Activated T-helper 1 cell treated with anti-CD3 and anti-CD28 coated beads, Interleukin-12 subunit alpha, Interleukin-12 subunit beta, Interleukin-2, Interleukin-4 antibody, amounts not matched to agents 30 ng/mL and 10 ng/mL and 1 ng/mL, durations not matched to agents 14 hours and 24 hours and 36 hours (primary cell): ENCODE results near the gene LRRC37A3. TPM values are rescaled to one million over a fixed set of nuclear protein-coding genes. Genes with fewer than 3 reads are reported as not detected.
"Not testable (repeated sequence)": the region's sequence is repeated elsewhere in the genome, so short reads cannot be mapped to it uniquely, and the experiment has no call there.

Experiments used
- DNase-seq: peaks from one replicate; pipeline ENCODE4 v3.0.0; 2021; ENCODE audit warnings: low spot score
- H3K27ac Mint-ChIP-seq: one replicate; pipeline ENCODE4 v1.8.0; 2021; ENCODE audit warnings: mild to moderate bottlenecking, mixed read lengths
- H3K27me3 Mint-ChIP-seq: one replicate; pipeline ENCODE4 v1.8.0; 2022; ENCODE audit warnings: mild to moderate bottlenecking, moderate library complexity, mixed read lengths; ENCODE audit not compliant: insufficient read depth
- H3K36me3 Mint-ChIP-seq: one replicate; pipeline ENCODE4 v1.8.0; 2021; ENCODE audit warnings: low read depth, mixed read lengths
- H3K4me1 Mint-ChIP-seq: one replicate; pipeline ENCODE4 v1.8.0; 2021; ENCODE audit warnings: low read depth, mixed read lengths
- H3K4me3 Mint-ChIP-seq: one replicate; pipeline ENCODE4 v1.8.0; 2021; ENCODE audit warnings: mild to moderate bottlenecking, moderate library complexity, mixed read lengths
- H3K9me3 Mint-ChIP-seq: one replicate; pipeline ENCODE4 v1.8.0; 2021; ENCODE audit warnings: mixed read lengths
- intact Hi-C: fragments of 100-400 bp; cut with micrococcal nuclease; formaldehyde crosslinking; loops from one replicate; pipeline ENCODE4 v1.15.1; 2024
- total RNA-seq: library from RNA; stranded (reverse); gene quantifications from 2 replicates; pipeline ENCODE4 v1.2.3, GENCODE V29; 2022

Gene LRRC37A3
- total RNA-seq, 1 donor from 2014 or later: 12.4 TPM

DNA sequence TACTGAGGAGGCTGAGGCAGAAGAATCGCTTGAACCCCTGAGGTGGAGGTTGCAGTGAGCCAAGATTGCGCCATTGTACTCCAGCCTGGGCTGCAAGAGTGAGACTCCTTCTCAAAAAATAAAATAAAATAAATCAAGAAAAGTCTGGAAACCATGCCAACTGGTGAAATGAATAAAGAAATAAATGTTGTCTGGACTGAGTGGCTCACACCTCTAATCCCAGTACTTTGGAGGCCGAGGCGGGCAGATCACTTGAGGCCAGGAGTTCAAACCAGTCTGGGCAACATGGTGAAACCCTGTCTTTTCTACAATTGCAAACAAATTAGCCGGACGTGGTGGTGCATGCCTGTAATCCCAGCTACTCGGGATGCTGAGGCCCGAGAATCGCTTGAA is 744 bp upstream of the LRRC37A3 start:
- Mint-ChIP-seq H3K9me3 (no peaks in the 10 kb centered on the region), H3K27ac (peak overlapping the region; percentile 87), H3K4me3 (peak overlapping the region; percentile 89), H3K4me1 (peaks cover 21% of the 10 kb centered on the region), H3K27me3 (peaks cover 2% of the 10 kb centered on the region), H3K36me3 (peaks cover 2% of the 10 kb centered on the region)
- intact Hi-C loops: no loop called here
- DNase-seq: no peak

DNA sequence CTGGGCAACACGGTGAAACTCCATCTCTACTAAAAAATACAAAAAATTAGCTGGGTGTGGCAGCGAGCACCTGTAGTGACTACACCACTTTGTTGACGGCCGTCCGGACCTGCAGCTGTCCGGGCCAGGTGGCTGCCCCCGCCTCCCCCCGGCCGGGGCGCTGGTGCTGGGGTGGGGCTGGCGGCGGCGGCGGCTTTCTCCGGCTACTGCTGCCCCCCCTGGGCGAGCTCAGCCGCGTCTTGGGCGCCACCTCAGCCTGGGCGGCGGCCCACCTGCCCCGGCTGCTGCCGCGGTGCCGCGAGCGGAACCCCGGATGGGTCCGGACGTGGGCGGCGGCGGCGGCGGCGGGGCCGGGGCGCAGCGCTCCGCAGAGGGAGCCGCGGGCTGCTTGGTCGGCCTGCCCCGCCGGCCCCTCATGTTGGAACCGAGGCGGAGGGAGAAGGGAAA is 413 bp downstream of the LRRC37A3 start:
- Mint-ChIP-seq H3K4me1 (peaks cover 21% of the 10 kb centered on the region), H3K4me3 (peak overlapping the region; percentile 89), H3K27ac (peak overlapping the region; percentile 87)
- peak; percentile 34 for DNase-seq
- not testable (repeated sequence) for H3K9me3 Mint-ChIP-seq, H3K27me3 Mint-ChIP-seq, H3K36me3 Mint-ChIP-seq
- intact Hi-C loops: loop anchor here (1.0 to 10.0 kb wide), 5 partner anchors 56 to 412 kb away; partner anchors contain the start of genes CEP95 and DDX5

- H3K27ac Mint-ChIP-seq, H3K9me3 Mint-ChIP-seq, H3K27me3 Mint-ChIP-seq, DNase-seq, H3K4me3 Mint-ChIP-seq, H3K36me3 Mint-ChIP-seq: not testable (repeated sequence)
- intact Hi-C loops: loop anchor here (10.0 kb wide), 1 partner anchor 283 kb away; no protein-coding TSS in a partner anchor
- H3K4me1 Mint-ChIP-seq: peaks cover 13% of the 10 kb centered on the region
Observed at GRCh38 chr17:64917540-64917939, 1.7 kb downstream of the LRRC37A3 start.

GRCh38 chr17:64915244-64915643 is 4.0 kb downstream of the LRRC37A3 start:
- intact Hi-C loops: loop anchor here (10.0 kb wide), 1 partner anchor 280 kb away; no protein-coding TSS in a partner anchor

DNA sequence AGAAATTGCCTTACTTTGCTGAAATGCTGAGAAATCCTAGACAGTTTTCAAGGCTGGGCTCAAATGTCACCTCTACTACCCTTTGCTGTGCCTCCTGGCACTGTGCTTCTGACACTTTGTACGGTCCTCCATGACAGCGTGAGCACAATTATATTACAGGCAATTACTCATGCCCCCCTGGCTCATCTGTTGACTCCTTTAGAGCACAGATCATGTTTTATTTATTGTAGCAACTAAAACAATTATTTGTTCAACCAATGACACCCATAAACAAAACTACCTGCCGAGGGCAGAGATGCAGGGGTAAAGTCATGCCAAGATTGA is 9.1 kb downstream of the LRRC37A3 start:
- intact Hi-C loops: loop anchor here (10.0 kb wide), 1 partner anchor 275 kb away; no protein-coding TSS in a partner anchor
- not testable (repeated sequence) for H3K36me3 Mint-ChIP-seq, H3K4me3 Mint-ChIP-seq, H3K4me1 Mint-ChIP-seq, DNase-seq, H3K27me3 Mint-ChIP-seq, H3K27ac Mint-ChIP-seq, H3K9me3 Mint-ChIP-seq

More at GRCh38 chr17:64915244-64915643, 4.0 kb downstream of the LRRC37A3 start:
- H3K4me3 Mint-ChIP-seq, H3K4me1 Mint-ChIP-seq, H3K27ac Mint-ChIP-seq, H3K36me3 Mint-ChIP-seq, H3K27me3 Mint-ChIP-seq, DNase-seq, H3K9me3 Mint-ChIP-seq: not testable (repeated sequence)

- DNase-seq, H3K9me3 Mint-ChIP-seq: not testable (repeated sequence)
- intact Hi-C loops: loop anchor here (10.0 kb wide), 1 partner anchor 275 kb away; no protein-coding TSS in a partner anchor
Observed at GRCh38 chr17:64909511-64910190, 9.6 kb downstream of the LRRC37A3 start.

DNA sequence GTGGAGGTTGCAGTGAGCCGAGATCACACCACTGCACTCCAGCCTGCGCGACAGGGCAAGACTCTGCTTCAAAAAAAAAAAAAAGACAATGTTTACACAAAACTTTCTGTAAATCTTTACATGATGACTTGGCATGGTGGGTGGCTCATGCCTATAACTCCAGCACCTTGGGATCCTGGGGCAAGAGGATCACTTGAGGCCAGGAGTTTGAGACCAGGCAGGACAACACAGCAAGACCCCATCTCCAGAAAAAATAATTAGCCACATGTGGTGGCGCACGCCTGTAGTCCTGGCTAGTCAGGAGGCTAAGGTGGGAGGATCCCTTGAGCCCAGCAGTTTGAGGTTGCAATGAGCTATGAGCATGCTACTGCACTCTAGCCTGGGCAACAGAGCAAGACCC is 15.2 kb downstream of the LRRC37A3 start:
- H3K27me3 Mint-ChIP-seq, H3K27ac Mint-ChIP-seq, H3K4me1 Mint-ChIP-seq, H3K4me3 Mint-ChIP-seq, H3K36me3 Mint-ChIP-seq, intact Hi-C loops, DNase-seq, H3K9me3 Mint-ChIP-seq: not testable (repeated sequence)

More at GRCh38 chr17:64909511-64910190, 9.6 kb downstream of the LRRC37A3 start:
- peak overlapping the region; percentile 8 for H3K27ac Mint-ChIP-seq
- not testable (repeated sequence) for H3K4me3 Mint-ChIP-seq, H3K27me3 Mint-ChIP-seq, H3K4me1 Mint-ChIP-seq, H3K36me3 Mint-ChIP-seq

DNA sequence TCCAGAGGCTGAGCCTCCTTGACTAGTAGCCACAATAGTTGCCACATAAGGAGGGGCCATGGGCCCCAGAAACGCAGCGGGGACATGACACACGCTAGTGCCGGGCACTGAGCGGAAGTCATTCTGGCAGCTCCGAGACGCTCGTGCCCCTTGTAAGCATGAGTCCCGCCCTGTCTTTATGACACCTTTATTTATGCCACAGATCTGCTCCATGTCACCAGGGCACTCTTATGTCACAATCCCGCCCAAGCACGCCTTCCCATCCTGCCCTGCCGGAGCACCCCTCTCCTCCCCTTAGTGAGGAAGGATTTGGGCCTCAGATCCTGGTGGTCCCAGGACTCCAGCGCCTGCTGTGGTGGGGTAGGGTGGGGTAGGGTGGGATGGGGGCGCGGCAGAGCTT is 22.1 kb downstream of the LRRC37A3 start:
- H3K9me3 Mint-ChIP-seq, H3K36me3 Mint-ChIP-seq, H3K4me3 Mint-ChIP-seq, H3K27ac Mint-ChIP-seq, H3K4me1 Mint-ChIP-seq, H3K27me3 Mint-ChIP-seq, DNase-seq, intact Hi-C loops: not testable (repeated sequence)

GRCh38 chr17:64874210-64874609 is 45.1 kb downstream of the LRRC37A3 start:
- H3K36me3 Mint-ChIP-seq, H3K27ac Mint-ChIP-seq, H3K4me3 Mint-ChIP-seq, H3K4me1 Mint-ChIP-seq, H3K9me3 Mint-ChIP-seq, DNase-seq, intact Hi-C loops: not testable (repeated sequence)
- H3K27me3 Mint-ChIP-seq: peaks cover 14% of the 10 kb centered on the region

GRCh38 chr17:64847504-64848466 is 71.5 kb downstream of the LRRC37A3 start:
- H3K36me3 Mint-ChIP-seq, H3K4me1 Mint-ChIP-seq, H3K9me3 Mint-ChIP-seq, H3K4me3 Mint-ChIP-seq, H3K27me3 Mint-ChIP-seq, H3K27ac Mint-ChIP-seq: not testable (repeated sequence)
- peak; percentile 56 for DNase-seq
- intact Hi-C loops: loop anchor here (5.0 kb wide), 1 partner anchor 115 kb away; no protein-coding TSS in a partner anchor

DNA sequence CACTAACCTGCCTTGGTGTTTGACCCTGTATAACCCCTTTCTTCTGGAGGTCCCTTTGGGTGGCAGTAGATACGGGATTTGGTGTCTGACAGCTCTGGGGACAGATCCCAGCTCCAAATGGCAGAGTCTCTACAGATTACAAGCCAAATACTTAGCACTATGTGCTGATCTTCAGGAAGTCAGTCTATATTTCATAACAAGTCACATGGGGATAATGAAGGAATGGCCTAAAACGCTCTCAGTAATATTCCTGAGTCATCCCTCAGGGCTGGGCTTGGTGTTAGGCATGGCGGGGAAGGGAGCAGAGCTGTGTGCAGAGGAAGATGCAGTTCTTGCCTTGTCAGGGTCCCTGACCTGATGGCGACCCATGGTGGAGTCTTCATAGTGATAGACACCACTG is 72.4 kb downstream of the LRRC37A3 start:
- not testable (repeated sequence) for H3K4me3 Mint-ChIP-seq, H3K27ac Mint-ChIP-seq, DNase-seq, H3K4me1 Mint-ChIP-seq, H3K27me3 Mint-ChIP-seq, H3K36me3 Mint-ChIP-seq, H3K9me3 Mint-ChIP-seq
- intact Hi-C loops: loop anchor here (5.0 kb wide), 1 partner anchor 115 kb away; no protein-coding TSS in a partner anchor

- H3K36me3 Mint-ChIP-seq, H3K4me1 Mint-ChIP-seq, intact Hi-C loops, H3K9me3 Mint-ChIP-seq, H3K4me3 Mint-ChIP-seq, DNase-seq, H3K27ac Mint-ChIP-seq, H3K27me3 Mint-ChIP-seq: not testable (repeated sequence)
Observed at GRCh38 chr17:64843918-64844317, 75.4 kb downstream of the LRRC37A3 start.

- H3K4me1 Mint-ChIP-seq, H3K27ac Mint-ChIP-seq, H3K4me3 Mint-ChIP-seq, H3K36me3 Mint-ChIP-seq, intact Hi-C loops, DNase-seq, H3K9me3 Mint-ChIP-seq, H3K27me3 Mint-ChIP-seq: not testable (repeated sequence)
Observed at GRCh38 chr17:64842900-64843299, 76.4 kb downstream of the LRRC37A3 start.
